Erythroblast (primary cell): ENCODE measurements around the gene PALLD.

Experiments
- GATA1 ChIP-seq: IDR thresholded peaks from 2 replicates; pipeline ENCODE4 v1.6.1; 2011; ENCODE audit warnings: low read depth, mild to moderate bottlenecking, control low read depth, low read length, moderate library complexity
- POLR2A ChIP-seq: IDR thresholded peaks from 2 replicates; pipeline ENCODE4 v1.6.1; 2011; ENCODE audit warnings: mild to moderate bottlenecking, low read length

- TF ChIP-seq POLR2A = no peak
- TF ChIP-seq GATA1 = no peak
These were observed 210.4 kb downstream of the PALLD start for GRCh38 chr4:168707205-168707604.
